SU-DHL-6 (cell line): ENCODE data around the gene GLG1.
"Not testable (repeated sequence)": the region's sequence is repeated elsewhere in the genome, so short reads cannot be mapped to it uniquely, and the experiment has no call there.

ENCODE experiments used
- H2AFZ ChIP-seq: fragments of 200-600 bp; sonication (generic); 2 replicates; pipeline ENCODE4 v1.6.1; 2014; ENCODE audit warnings: low read depth, mild to moderate bottlenecking, moderate library complexity, mixed read lengths, antibody characterized with exemption, low read length; ENCODE audit not compliant: severe bottlenecking
- H3F3A ChIP-seq: fragments of 200-600 bp; shearing (Covaris generic); 2 replicates; pipeline ENCODE4 v1.6.0; 2016; ENCODE audit warnings: antibody characterized with exemption, mild to moderate bottlenecking; ENCODE audit not compliant: insufficient read depth
- H3K27ac ChIP-seq: fragments of 200-600 bp; sonication (generic); 2 replicates; pipeline ENCODE4 v1.5.1; 2016; ENCODE audit warnings: low read depth, mild to moderate bottlenecking, low read length, moderate library complexity, mixed read lengths
- H3K27me3 ChIP-seq: fragments of 200-600 bp; sonication (generic), shearing (Covaris generic); 2 replicates; pipeline ENCODE4 v1.6.0; 2014; ENCODE audit warnings: mild to moderate bottlenecking, low read length
- H3K36me3 ChIP-seq: fragments of 200-600 bp; sonication (generic); 2 replicates; pipeline ENCODE4 v1.6.1; 2014; ENCODE audit warnings: mild to moderate bottlenecking, low read length, mixed read lengths
- H3K4me2 ChIP-seq: fragments of 300-600, 200-600 bp; shearing (Covaris generic), sonication (generic); 2 replicates; pipeline ENCODE4 v1.6.0; 2014; ENCODE audit warnings: low read length, low read depth, mild to moderate bottlenecking; ENCODE audit not compliant: poor library complexity, severe bottlenecking
- H3K4me3 ChIP-seq: fragments of 200-600 bp; sonication (generic); 2 replicates; pipeline ENCODE4 v1.5.1; 2014; ENCODE audit warnings: antibody characterized with exemption, low read length, mild to moderate bottlenecking, mixed read lengths; ENCODE audit not compliant: insufficient read depth, poor library complexity, severe bottlenecking
- H3K79me2 ChIP-seq: fragments of 200-600 bp; sonication (generic); 2 replicates; pipeline ENCODE4 v1.6.1; 2014; ENCODE audit warnings: mild to moderate bottlenecking, low read length, moderate library complexity; ENCODE audit not compliant: insufficient read depth
- H3K9ac ChIP-seq: fragments of 200-600 bp; sonication (generic); 2 replicates; pipeline ENCODE4 v1.7.0; 2014; ENCODE audit warnings: mild to moderate bottlenecking, low read length
- H3K9me2 ChIP-seq: fragments of 200-600 bp; sonication (generic); replicated peaks from 2 replicates; pipeline ENCODE4 v1.6.1; 2014; ENCODE audit warnings: low read length; ENCODE audit not compliant: insufficient read depth
- H3K9me3 ChIP-seq: fragments of 200-600 bp; sonication (generic); 2 replicates; pipeline ENCODE4 v1.6.1; 2014; ENCODE audit warnings: low read length, mixed read lengths; ENCODE audit not compliant: insufficient read depth
- H4K20me1 ChIP-seq: fragments of 200-600 bp; sonication (generic); 2 replicates; pipeline ENCODE4 v1.6.1; 2014; ENCODE audit warnings: low read depth, mild to moderate bottlenecking, antibody characterized with exemption, low read length, moderate library complexity, mixed read lengths
- EZH2phosphoT487 ChIP-seq: fragments of 200-600 bp; sonication (generic), shearing (Covaris generic); conservative IDR thresholded peaks from 2 replicates; pipeline ENCODE4 v1.6.1; 2018; ENCODE audit warnings: mild to moderate bottlenecking, antibody characterized with exemption, low read length, moderate library complexity, mixed read lengths
- TF ChIP-seq, protein P1 (sequence below): fragments of 200-600 bp; sonication (generic); IDR thresholded peaks from one replicate; pipeline ENCODE4 v1.5.1; 2017; ENCODE audit warnings: antibody characterized with exemption, mild to moderate bottlenecking, low read length, moderate library complexity; ENCODE audit not compliant: insufficient read depth, poor library complexity, severe bottlenecking

Gene GLG1

GRCh38 chr16:74522160-74522559 lies 84.8 kb downstream of the GLG1 start:
- H3K9me2 ChIP-seq = no peaks in the 10 kb centered on the region

DNA sequence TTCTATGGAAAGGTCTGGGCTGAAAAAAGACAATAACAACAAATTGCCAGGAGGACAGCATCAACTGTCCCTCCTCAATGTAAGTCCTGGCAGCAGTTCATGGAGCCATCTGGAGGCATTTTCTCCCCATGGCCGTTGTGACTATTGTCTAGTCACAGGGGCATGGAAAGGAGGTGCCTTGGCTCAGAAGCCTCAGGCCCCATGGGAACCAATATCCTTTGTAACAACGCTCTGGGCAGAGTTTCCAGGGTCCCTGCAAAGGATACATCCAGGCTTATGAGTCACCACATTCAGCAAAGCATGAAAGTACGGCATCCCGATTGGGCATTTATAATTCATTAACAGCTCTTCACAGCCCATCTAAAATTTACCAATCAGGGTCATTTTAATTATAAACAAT lies 85.2 kb downstream of the GLG1 start:
- Histone ChIP-seq H3K36me3 (no peaks in the 10 kb centered on the region), H3F3A (0 out of 2 replicates have a peak, but pooled peaks cover 4% of the 10 kb centered on the region), H3K9me3 (no peaks in the 10 kb centered on the region), H3K9ac (no peak overlapping the region), H3K4me3 (no peak overlapping the region), H3K27ac (no peak overlapping the region), H2AFZ (no peak overlapping the region), H4K20me1 (no peaks in the 10 kb centered on the region), H3K9me2 (no peaks in the 10 kb centered on the region), H3K4me2 (no peak overlapping the region), H3K27me3 (no peaks in the 10 kb centered on the region), H3K79me2 (no peaks in the 10 kb centered on the region)
- TF ChIP-seq, protein P1, sequence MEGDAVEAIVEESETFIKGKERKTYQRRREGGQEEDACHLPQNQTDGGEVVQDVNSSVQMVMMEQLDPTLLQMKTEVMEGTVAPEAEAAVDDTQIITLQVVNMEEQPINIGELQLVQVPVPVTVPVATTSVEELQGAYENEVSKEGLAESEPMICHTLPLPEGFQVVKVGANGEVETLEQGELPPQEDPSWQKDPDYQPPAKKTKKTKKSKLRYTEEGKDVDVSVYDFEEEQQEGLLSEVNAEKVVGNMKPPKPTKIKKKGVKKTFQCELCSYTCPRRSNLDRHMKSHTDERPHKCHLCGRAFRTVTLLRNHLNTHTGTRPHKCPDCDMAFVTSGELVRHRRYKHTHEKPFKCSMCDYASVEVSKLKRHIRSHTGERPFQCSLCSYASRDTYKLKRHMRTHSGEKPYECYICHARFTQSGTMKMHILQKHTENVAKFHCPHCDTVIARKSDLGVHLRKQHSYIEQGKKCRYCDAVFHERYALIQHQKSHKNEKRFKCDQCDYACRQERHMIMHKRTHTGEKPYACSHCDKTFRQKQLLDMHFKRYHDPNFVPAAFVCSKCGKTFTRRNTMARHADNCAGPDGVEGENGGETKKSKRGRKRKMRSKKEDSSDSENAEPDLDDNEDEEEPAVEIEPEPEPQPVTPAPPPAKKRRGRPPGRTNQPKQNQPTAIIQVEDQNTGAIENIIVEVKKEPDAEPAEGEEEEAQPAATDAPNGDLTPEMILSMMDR = no peak
- no peak for TF ChIP-seq EZH2phosphoT487

More at GRCh38 chr16:74522160-74522559, 84.8 kb downstream of the GLG1 start:
- no peaks in the 10 kb centered on the region for H4K20me1 ChIP-seq
- TF ChIP-seq, protein P1 = no peak
- no peak for TF ChIP-seq EZH2phosphoT487
- no peak overlapping the region for H2AFZ ChIP-seq
- H3K27ac ChIP-seq = no peak overlapping the region
- H3K36me3 ChIP-seq = no peaks in the 10 kb centered on the region
- 0 out of 2 replicates have a peak, but pooled peaks cover 4% of the 10 kb centered on the region for H3F3A ChIP-seq
- H3K79me2 ChIP-seq = no peaks in the 10 kb centered on the region
- H3K9ac ChIP-seq = no peak overlapping the region
- no peak overlapping the region for H3K4me3 ChIP-seq
- no peaks in the 10 kb centered on the region for H3K9me3 ChIP-seq
- no peaks in the 10 kb centered on the region for H3K27me3 ChIP-seq
- H3K4me2 ChIP-seq = no peak overlapping the region

DNA sequence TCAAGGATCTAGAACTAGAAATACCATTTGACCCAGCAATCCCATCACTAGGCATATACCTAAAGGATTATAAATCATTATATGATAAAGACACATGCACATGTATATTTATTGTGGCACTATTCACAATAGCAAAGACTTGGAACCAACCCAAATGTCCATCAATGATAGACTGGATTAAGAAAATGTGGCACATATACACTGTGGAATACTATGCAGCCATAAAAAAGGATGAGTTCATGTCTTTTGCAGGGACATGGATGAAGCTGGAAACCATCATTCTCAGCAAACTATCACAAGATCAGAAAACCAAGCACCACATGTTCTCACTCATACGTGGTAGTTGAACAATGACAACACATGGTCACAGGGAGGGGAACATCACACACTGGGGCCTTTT lies 88.0 kb downstream of the GLG1 start:
- not testable (repeated sequence) for H3K36me3 ChIP-seq, H3K4me2 ChIP-seq, H3K79me2 ChIP-seq, H2AFZ ChIP-seq, H3K4me3 ChIP-seq, H3K9me3 ChIP-seq, H3F3A ChIP-seq, H3K27ac ChIP-seq, H3K9ac ChIP-seq, H3K27me3 ChIP-seq, H4K20me1 ChIP-seq, H3K9me2 ChIP-seq

- no peaks in the 10 kb centered on the region; the same call in 1 of the 2 replicates for H3K36me3 ChIP-seq
Observed at GRCh38 chr16:74511961-74512360, 95.0 kb downstream of the GLG1 start.

More at GRCh38 chr16:74511961-74512360, 95.0 kb downstream of the GLG1 start:
- Histone ChIP-seq H3K9me3 (no peaks in the 10 kb centered on the region), H3K4me2 (no peak overlapping the region), H3F3A (no peaks in the 10 kb centered on the region), H4K20me1 (no peaks in the 10 kb centered on the region), H3K9ac (no peak overlapping the region), H3K9me2 (no peaks in the 10 kb centered on the region), H3K27me3 (no peaks in the 10 kb centered on the region), H3K4me3 (no peak overlapping the region), H3K79me2 (no peaks in the 10 kb centered on the region), H3K27ac (no peak overlapping the region), H2AFZ (no peak overlapping the region)
- no peak for TF ChIP-seq EZH2phosphoT487
- TF ChIP-seq, protein P1 = no peak
